Hematopoietic multipotent progenitor cell (in vitro differentiated cells): ENCODE data around the gene EFHB. TPM values are rescaled to one million over a fixed set of nuclear protein-coding genes. Genes with fewer than 3 reads are reported as not detected.
"Not testable (repeated sequence)": the region's sequence is repeated elsewhere in the genome, so short reads cannot be mapped to it uniquely, and the experiment has no call there.

ENCODE experiments used
- DNase-seq, 3 donors: peaks; one replicate each; pipeline ENCODE4 v3.0.0-alpha.2; 2011 to 2015; ENCODE audit warnings: low read depth in 2 of 3, low spot score in 2 of 3
- total RNA-seq: library from RNA; depleted of rRNA; stranded (reverse); fragments of >200 nt; gene quantifications from one replicate; pipeline ENCODE4 v1.2.3, GENCODE V29; 2012

The EFHB gene
- total RNA-seq, 1 donor, result not detected

DNA sequence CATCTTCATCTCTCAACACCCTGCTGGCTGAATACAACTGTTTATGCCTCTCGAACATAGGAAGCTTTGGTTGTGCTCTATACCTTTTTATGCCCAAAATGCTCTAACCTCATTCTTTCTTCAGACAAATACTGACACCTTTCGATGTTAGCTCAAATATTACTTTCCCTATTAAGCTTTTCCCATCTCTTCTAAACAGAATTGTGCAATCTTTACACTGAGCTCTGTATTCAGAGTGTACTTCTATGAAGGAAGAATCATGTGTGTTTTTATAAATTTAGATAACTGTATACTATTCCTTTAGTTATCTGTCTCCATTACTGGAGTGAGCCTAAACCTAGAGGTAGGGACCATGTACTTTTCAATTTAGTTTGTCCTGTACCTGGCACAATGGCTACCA lies 1.6 kb downstream of the EFHB start:
- no peak for DNase-seq

DNA sequence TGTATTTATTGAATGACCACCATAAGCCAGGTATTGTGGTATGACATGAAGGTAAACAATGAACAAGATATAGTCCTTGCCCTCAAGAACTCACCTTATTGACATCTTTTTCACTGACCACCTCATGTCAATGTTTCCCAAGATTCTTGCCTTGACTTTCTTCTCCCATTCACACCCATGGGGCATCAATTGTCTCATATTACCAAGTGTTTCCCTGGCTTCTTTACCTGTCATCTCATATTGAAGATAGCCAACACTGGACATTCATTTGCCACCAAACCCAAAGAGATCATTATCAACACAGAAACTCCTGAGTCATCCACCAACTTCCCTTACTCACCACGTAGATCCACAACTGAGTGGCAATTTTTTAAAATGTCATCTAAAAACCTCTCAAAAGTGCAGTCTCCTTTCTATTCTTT lies 2.2 kb downstream of the EFHB start:
- peak in 2 of 3 donors; percentile 55 for DNase-seq

DNA sequence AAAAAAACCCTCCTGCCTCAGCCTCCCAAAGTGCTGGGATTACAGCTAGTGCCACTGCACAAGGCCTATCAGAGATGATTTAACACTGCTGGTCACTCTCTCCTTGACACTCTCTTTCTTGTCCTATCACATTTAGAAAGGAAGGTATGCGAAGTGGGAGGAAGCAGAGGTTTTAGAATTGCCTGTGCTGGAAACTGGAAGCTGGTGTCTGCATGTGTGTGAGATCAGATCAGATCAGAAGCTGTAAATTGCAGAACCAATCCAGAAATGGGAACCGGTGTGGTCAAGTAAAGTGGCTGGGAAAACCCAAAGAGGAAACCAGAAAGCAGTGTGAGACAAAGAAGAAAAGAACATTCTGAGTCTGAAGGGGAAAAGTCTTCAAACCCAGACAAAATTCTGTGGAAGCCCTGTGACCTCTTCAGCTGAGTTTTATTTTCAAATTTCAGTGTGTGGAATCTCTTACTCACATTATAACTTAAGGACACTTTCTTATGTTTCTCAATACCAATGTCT lies 2.8 kb downstream of the EFHB start:
- DNase-seq, result peak in 2 of 3 donors; percentile 71 to 86

DNA sequence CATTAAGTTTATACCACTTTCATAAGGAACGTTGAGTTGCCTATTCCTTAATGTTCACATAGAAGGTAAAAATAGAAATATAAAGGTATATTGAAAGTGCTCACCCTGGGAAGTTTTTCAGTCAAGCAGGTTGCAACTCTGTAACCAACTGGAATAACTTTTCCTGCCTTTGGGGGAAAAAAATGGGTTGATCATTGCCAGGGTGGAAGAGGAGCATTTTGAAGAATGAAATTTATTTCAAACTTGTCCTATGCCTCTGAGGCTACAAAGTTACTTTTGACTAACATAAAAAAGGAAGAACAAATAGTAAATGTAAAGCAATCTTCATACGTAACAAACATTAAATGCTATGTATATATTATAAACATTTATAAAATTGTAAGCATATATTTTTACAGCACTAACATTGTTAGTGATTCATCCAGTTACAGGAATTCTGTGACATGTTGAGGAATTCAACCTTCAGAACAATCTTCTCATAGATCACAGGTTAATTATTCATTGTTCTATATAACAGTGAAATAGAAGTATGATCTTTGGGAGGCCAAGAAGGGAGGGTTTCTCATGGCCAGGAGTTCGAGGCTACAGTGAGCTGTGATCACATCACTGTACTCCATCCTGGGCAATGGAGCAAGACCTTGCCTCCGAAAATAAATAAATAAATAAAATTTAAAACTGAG lies 13.5 kb downstream of the EFHB start:
- DNase-seq, result no peak

DNA sequence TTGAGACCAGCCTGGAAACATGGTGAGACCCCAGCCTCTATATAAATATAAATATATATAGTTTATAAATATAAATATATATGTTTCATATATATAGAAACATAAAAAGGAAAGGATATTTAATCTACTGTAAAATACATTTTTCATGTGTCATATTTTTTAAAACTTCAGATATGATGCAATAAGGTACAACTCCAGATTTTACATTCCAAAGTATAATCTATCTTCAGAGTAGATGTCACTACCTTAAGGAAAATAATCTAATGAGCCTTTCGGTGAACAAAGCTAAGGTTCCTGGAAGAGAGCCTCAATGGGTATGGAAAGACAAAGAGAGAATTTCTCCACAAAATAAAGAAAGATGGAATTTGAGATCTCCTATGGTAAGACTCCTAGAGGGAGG lies 16.9 kb downstream of the EFHB start:
- no peak for DNase-seq

DNA sequence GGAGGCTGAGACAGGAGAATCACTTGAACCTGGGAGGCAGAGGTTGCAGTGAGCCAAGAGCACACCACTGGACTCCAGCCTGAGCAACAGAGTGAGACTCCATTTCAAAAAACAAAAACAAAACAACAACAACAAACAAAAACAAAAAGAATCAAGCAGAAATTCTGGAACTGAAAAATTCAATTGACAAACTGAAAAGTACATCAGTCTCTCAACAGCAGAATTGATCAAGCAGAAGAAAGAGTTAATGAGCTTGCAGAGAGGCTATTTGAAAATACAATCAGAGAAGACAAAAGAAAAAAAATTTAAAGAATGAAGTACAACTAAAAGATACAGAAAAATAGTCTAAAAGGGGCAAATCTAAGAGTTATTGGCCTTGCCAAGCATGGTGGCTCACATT lies 22.6 kb downstream of the EFHB start:
- no peak for DNase-seq

DNA sequence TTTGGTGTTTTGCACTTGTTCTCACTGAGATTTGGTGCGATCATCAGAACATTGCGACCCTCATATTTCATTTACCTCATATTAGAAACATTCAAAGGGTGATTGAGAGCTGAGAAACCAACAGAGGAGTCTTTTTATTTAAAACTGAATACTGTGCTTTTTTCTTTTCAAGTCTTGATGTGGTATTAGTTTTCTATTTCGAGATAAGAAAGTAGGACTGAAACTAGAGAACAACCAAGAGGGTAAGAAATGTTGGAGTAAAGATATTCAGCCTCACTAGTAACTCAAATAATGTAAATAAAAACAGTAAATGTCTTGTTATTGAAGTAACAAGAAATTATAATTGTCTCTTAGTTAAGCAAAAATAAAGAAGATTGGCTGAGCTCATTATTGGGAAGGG lies 26.5 kb downstream of the EFHB start:
- no peak for DNase-seq

DNA sequence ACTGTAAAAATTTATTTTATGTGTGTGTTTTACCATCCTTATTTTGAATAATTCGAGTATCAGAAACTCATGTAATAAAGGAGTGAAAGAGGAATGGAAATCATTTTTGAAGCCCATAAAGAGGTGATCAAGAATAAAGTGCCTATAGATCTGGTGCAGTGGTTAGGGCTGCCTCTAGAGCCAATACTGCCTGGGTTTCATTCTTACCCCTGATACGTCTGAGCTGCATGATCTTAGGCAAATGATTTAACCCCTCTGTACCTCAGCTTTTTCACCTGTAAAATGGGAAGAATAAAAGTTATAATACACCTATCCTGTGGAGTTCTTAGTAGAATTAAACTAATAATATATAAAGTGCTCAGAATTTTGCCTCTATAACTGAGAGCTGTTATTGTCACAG lies 30.4 kb downstream of the EFHB start:
- no peak for DNase-seq

DNA sequence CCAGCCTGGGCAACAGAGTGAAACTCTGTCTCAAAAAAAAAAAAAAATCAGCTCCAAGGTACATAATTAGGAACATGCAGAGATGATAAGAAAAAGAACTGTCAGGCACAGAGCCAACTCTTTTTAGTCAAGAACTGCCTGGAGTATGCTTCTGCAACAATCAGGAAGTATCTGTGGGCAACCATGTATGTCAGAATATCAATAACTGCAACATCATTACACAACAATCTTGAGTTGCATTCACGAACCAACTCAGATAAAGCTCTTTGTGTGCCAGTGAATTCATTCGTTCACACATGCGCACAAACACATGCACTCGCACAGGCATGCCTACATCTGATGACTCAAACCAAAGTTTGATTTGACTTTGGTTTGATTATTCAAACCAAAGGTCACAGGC lies 32.1 kb downstream of the EFHB start:
- peak in 2 of 3 donors; percentile 3 to 41 for DNase-seq

DNA sequence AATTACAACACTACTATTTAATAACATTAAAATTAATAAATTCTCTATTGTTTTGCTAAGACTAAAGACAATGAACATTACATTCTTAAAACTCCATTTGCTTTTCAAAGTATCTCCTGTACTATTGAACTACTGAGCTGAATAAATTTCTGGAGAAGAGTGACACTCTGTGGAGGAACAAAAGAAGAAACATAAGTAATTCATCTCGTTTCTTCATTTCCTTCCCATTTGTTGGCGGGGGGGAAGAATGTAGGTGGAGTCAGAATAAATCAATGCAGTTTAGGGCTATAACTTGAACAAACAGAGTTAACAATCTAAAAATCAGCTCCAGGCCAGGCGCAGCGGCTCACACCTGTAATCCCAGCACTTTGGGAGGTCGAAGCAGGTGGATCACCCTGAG lies 32.7 kb downstream of the EFHB start:
- DNase-seq, result peak in 1 of 3 donors; percentile 21

DNA sequence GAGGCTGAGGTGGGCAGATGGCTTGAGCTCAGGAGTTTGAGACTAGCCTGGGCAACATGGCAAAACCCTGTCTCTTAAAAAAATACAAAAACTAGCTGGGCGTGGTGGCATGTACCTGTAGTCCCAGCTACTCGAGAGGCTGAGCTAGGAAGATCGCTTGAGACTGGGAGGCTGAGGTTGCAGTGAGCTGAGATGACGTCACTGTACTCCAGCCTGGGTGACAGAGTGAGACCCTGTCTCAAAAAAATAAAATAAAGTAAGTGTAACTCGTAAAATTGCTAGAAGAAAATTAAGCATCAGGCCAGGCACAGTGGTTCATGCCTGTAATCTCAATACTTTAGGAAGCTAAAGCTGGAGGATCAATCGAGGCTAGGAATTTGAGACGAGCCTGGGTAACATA lies 34.2 kb downstream of the EFHB start:
- not testable (repeated sequence) for DNase-seq

DNA sequence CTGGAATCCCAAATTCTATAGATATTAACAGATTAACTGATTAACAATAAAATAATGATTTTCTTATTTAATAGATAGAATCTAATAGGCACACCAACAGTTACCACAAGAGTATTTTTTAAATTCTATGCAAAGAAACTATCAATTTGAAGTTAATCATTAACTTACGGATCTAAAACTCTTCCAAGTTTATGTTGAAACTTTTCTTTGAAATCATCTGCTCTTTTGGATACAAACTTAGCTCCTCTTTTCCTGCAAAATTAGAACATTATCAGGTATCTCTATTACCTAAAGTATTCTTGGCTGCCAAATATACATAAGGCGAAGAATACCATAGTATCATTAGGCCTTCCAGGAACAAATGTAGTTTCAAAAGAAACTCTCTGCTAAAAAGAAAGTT lies 34.8 kb downstream of the EFHB start:
- no peak for DNase-seq

DNA sequence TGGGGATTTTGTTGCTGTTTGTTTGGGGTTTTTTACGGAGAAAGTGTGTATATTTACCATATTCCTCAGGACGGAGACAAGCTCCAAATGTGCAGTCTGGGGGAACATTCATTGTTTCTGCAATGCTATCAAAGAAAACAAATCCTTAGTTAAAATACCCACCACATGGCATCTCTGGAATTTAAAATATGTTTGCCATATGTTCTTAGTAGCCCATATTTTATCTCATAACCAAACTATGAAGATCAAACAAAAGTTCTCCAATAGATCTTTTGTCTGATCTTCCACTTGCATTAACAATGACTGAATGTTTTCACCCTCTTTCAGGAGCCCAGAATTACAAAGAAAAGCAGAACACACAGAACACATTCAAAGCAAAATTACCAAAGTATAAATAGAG lies 35.3 kb downstream of the EFHB start:
- DNase-seq, result no peak

DNA sequence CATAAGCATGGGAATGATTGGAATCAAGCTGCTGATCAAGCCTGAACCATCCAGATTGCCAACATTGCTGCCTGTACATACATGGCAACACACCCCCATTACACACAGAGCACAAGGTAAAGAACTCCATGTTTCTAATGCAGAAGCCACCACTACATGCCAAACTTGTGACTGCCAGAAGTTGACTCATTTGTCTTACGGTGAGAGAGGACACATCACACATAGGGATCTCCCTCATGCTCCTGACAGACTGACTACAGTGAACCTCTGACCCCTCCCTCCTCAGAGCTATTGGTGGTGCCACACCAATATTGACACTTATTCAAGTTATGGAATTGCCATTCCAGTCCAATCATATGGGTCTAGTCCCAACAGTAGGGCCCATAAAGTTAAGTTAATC lies 42.3 kb downstream of the EFHB start:
- DNase-seq, result no peak

DNA sequence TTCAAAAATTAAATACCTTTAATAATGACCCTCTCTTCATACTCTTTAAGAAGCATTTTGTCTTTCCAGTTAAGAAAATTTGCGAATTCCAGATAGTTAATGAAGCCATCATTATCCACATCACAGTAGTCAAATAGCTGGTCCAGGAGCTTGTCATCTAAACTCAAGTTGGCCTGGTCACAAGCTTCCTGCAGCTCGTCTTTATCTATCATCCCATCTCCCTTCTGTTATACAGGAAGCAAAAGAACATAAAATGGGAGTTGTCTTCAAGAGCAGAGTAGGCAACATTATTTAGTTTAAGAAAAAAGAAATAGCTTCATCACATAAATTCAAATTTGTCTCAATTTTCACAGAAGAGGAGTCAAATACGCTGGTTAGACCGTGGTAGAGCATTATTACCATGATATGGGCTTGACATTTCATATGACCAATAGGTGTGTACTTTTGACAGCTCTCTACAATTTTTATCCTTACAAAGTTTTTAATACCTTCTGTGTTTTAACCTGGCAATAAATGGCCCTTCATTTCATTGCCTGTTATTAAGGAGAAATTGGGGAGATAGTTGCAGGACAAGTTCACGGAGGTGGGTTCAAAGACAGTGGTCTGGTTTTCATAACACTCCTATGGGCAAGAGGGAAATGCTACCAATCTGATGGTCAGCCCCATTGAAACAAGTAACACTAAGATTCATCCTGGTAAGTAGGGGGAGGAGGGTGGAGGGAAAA lies 45.4 kb downstream of the EFHB start:
- no peak for DNase-seq

DNA sequence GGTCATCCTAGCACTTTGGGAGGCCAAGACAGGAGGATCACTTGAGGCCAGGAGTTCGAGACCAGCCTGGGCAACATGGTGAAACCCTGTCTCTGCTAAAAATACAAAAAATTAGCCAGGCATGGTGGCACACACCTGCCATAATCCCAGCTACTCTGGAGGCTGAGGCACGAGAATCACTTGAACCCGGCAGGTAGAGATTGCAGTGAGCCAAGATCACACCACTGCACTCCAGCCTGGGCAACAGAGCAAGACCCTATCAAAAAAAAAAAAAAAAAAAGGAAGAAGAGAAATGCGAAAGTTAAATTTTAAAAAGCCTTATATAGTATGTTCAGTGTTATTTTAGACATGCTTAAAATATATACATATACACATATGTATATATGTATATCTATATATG lies 46.9 kb downstream of the EFHB start:
- not testable (repeated sequence) for DNase-seq

DNA sequence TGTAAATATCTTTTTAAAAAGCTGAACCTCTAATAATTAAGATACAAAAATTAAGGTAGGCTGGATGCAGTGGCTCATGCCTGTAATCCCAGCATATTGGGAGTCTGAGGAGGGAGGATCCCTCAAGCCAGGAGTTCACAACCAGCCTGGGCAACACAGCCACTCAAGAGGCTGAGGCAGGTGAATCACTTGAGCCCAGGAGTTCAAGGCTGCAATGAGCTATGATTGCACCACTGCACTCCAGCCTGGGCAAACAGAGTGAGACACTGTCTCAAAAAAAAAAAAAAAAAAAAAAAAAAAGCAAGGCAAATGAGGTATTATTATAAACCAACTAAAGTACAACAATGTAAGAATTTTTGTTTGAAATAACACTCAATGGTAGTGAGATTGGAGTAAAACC lies 47.6 kb downstream of the EFHB start:
- no peak for DNase-seq

DNA sequence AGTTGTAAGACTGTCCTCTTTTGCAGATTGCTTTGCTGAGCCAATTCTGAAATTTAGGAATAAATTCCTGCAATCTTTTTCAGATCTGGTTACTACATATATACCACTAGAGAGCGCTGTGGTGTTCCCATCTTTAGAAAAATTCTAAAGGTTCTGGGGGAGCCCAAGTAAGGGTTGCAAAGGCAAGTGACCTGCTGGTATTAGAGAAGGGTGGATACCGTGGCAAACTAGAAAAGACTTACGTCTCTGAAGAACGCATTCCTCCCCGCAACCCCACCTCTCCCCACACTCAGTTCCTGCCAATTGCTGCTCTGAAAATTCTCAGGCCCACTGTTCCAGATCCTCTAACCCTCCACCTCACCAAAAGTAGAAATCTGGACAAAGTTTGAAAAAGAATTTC lies 48.5 kb downstream of the EFHB start:
- peak in 2 of 3 donors; percentile 35 to 54 for DNase-seq

DNA sequence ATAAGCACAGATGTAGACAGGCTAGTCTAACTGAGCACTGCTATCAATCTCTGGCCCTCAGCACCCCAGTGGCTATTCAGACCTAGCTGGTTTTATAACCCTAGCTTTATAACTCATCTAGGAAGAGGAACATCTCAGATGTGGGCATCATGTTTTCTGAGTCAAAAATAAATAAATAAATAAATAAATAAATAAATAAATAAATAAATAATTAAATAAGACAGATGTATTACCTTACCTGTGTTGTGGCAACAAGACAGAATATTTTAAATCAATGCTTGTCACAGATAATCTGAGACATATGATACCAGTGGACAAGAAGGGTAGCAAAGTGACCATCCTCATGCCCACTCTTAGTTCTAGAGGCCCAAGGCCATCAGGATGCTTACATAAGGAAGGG lies 52.2 kb downstream of the EFHB start:
- no peak for DNase-seq

DNA sequence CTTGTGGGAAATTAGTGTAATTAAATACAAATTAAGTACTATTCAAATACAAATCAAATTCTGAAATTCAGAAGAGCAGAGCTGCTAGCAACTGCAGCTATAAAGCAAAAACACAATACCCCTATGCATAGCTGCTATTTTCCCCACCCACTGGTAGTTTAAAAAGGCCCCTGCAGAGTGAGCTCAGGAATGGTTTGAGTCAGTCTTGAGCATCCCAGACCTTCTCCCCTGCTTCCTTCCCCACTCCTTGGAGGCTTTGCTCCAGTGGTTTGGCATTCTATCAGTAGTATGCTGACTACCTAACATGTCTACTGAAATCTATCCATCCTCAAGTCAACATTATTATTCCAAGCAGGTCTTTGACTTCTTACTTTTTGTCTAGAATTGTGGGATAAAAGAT lies 53.0 kb downstream of the EFHB start:
- DNase-seq, result no peak

DNA sequence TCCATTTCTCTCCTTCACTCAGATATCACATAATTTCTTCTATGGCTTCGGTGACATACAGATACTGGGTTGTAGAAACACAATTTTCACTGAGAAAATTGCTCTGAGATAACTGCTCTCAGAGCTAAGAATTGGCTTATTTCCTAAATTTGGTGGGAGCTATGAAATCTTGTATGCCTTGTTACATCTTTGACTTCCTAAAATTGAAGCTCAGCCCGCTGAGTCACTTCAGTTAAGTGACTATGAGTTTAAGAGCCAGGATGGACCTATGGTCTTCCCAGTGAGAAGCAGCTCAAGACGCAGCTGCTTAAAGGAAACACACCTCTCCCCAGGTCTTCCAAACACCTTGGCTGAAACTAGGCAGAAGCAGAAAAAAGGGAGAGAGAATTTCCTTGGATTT lies 56.4 kb downstream of the EFHB start:
- DNase-seq, result no peak

DNA sequence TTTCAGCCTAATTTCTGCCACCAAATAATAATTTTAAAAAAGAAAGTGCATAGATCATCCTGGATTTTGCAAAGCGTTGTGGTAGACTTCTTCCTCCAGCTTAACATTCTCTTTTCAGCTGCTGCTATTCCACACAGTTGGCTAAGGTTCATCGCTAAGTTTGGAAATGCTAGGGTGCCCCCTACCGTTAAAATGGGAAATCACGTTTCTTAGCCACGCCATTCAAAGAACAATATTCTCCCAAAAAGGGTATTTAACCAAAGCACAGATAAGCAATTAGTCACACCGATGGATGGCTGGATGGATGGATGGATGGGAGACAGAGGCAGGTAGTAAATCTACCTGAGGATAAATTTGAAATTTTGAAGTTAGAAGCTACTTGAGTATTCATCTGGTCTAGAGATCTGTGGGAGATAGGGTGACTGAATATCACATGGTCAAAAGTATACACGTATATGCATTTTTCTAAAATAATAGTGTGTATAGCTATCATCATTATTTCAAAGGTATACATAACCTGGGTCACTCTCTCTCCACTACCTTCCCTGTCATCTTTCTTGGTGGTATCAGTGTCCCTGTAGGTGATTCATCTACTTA lies 67.2 kb downstream of the EFHB start:
- peak; percentile 7 to 79 (median 53) for DNase-seq
